Immature natural killer cell (primary cell): ENCODE measurements around the gene KCNMA1. TPM values are rescaled to one million over a fixed set of nuclear protein-coding genes. Genes with fewer than 3 reads are reported as not detected.
"Not testable (repeated sequence)": the region's sequence is repeated elsewhere in the genome, so short reads cannot be mapped to it uniquely, and the experiment has no call there.

ENCODE experiments used
- DNase-seq, 3 donors: peaks; one replicate each; pipeline ENCODE4 v3.0.0; 2022; ENCODE audit warnings: mixed read lengths in 1 of 3
- H3K27ac Mint-ChIP-seq, 6 donors: one replicate each; pipeline ENCODE4 v1.8.0; 2020; ENCODE audit warnings: mixed read lengths in 6 of 6, mild to moderate bottlenecking in 5 of 6, inconsistent platforms in 4 of 6, moderate library complexity in 3 of 6
- H3K27me3 Mint-ChIP-seq, 3 donors: one replicate each; pipeline ENCODE4 v1.8.0; 2020 to 2021; ENCODE audit warnings: low read depth in 3 of 3, mild to moderate bottlenecking in 3 of 3, mixed read lengths in 3 of 3, moderate library complexity in 3 of 3, inconsistent platforms in 1 of 3
- H3K36me3 Mint-ChIP-seq, 3 donors: one replicate each; pipeline ENCODE4 v1.8.0; 2020; ENCODE audit warnings: mixed read lengths in 3 of 3, inconsistent platforms in 2 of 3, mild to moderate bottlenecking in 2 of 3
- H3K4me1 Mint-ChIP-seq, 2 donors: one replicate each; pipeline ENCODE4 v1.8.0; 2020; ENCODE audit warnings: inconsistent platforms in 2 of 2, mild to moderate bottlenecking in 2 of 2, mixed read lengths in 2 of 2, moderate library complexity in 1 of 2
- H3K4me3 Mint-ChIP-seq, 5 donors: one replicate each; pipeline ENCODE4 v1.8.0; 2020; ENCODE audit warnings: mild to moderate bottlenecking in 5 of 5, mixed read lengths in 5 of 5, inconsistent platforms in 3 of 5, moderate library complexity in 3 of 5
- H3K9me3 Mint-ChIP-seq, 6 donors: one replicate each; pipeline ENCODE4 v1.8.0; 2020; ENCODE audit warnings: mild to moderate bottlenecking in 6 of 6, mixed read lengths in 6 of 6, inconsistent platforms in 4 of 6, moderate library complexity in 3 of 6
- polyA plus RNA-seq, 3 donors: library from polyadenylated mRNA; unstranded; fragments of 300-500 nt; fragmentation: Illumina TruSeq; gene quantifications; one replicate each; pipeline ENCODE4 v1.2.3, GENCODE V29; 2021

The KCNMA1 gene
- polyA plus RNA-seq, 3 donors from 2014 or later, result not detected

DNA sequence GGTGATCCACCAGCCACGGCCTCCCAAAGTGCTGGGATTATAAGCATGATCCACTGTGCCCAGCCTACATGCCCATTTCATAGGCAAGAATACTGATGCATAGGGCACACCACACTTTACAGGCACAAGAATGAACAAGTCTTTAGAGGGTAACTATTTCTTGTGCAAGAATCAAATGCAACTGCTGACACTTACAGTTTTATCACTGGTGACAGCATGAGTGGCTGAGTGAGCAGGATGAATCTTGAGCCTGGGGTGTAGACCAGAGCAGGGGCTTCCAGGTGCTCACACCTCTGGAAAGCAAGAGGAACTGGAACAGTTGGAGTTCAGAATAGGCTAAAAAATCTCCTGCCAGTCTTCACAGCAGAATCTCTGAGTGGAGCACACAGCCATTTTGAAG lies 287.5 kb downstream of the KCNMA1 start:
- H3K9me3 Mint-ChIP-seq, result no peaks in the 10 kb centered on the region
- no peak overlapping the region for H3K27ac Mint-ChIP-seq
- H3K36me3 Mint-ChIP-seq, result no peaks in the 10 kb centered on the region
- H3K27me3 Mint-ChIP-seq, result peaks cover 2 to 11% (median 6%) of the 10 kb centered on the region in 3 donors
- no peaks in the 10 kb centered on the region for H3K4me1 Mint-ChIP-seq
- no peak overlapping the region for H3K4me3 Mint-ChIP-seq
- no peak for DNase-seq

DNA sequence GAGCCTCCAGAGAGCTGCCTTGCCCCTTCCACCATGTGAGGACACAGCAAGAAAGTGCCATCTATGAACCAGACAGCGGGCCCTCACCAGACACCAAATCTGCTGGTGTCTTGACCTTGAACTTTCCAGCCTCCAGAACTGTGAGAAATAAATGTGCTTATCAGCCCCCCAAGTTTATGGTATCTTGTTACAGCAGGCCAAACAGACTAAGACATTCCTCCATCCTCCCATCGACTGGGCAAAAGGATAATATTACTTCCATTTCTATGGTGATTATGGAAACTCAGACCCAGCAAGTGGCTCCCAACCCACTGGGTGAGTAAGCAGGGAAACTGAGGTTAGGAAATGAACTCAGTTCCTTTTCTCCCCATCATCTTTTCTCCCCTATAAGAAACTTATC lies 288.4 kb downstream of the KCNMA1 start:
- H3K4me3 Mint-ChIP-seq, result no peak overlapping the region
- H3K27ac Mint-ChIP-seq, result peak overlapping the region in 1 of 6 donors; percentile 8
- no peaks in the 10 kb centered on the region for H3K4me1 Mint-ChIP-seq
- peaks cover 2 to 12% (median 7%) of the 10 kb centered on the region in 3 donors for H3K27me3 Mint-ChIP-seq
- no peaks in the 10 kb centered on the region for H3K9me3 Mint-ChIP-seq
- DNase-seq, result no peak
- H3K36me3 Mint-ChIP-seq, result no peaks in the 10 kb centered on the region

DNA sequence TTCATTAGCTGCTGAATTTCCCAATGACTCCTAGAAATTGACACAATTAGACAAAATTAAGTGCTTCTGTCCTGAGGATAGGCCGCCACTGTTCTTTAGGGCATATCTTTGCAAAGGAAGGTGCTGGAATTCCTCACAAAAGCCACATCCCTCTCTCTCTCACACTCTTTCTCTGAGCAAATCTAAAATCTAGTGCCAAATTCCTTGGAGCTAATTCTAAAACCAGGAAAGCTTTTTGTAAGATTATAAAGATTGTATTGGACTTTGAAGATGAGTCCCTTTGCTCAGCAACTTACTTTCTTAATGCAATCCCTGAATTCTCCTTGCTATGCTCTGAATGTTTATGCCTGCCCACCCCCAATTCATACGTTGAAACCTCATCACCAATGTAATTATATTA lies 288.9 kb downstream of the KCNMA1 start:
- Mint-ChIP-seq H3K4me1 (no peaks in the 10 kb centered on the region), H3K27ac (peak overlapping the region in 1 of 6 donors; percentile 8), H3K27me3 (peaks cover 2 to 12% (median 8%) of the 10 kb centered on the region in 3 donors), H3K4me3 (no peak overlapping the region), H3K9me3 (no peaks in the 10 kb centered on the region), H3K36me3 (no peaks in the 10 kb centered on the region)
- no peak for DNase-seq

DNA sequence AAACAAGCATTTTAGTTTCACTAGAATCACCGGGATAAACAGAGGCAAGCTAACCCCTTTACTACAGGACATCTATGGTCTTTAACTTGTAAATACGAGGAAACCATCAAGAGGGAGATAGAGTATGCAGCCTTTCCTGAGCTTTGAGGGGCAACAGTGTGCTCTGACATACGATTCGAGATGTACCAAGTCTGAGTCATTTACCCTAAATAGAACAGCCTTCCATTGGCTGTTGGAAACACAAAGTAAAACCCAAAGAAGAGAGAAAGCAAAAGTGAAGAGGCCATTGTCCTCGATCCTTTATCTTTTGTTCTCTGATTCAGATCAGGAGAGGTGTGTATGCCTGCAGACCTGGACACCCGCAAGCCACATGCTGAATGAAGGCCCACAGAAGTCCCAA lies 289.5 kb downstream of the KCNMA1 start:
- no peak overlapping the region for H3K4me3 Mint-ChIP-seq
- H3K36me3 Mint-ChIP-seq, result no peaks in the 10 kb centered on the region
- no peaks in the 10 kb centered on the region for H3K4me1 Mint-ChIP-seq
- H3K27ac Mint-ChIP-seq, result no peak overlapping the region
- no peak for DNase-seq
- peaks cover 2 to 12% (median 11%) of the 10 kb centered on the region in 3 donors for H3K27me3 Mint-ChIP-seq
- no peaks in the 10 kb centered on the region for H3K9me3 Mint-ChIP-seq

DNA sequence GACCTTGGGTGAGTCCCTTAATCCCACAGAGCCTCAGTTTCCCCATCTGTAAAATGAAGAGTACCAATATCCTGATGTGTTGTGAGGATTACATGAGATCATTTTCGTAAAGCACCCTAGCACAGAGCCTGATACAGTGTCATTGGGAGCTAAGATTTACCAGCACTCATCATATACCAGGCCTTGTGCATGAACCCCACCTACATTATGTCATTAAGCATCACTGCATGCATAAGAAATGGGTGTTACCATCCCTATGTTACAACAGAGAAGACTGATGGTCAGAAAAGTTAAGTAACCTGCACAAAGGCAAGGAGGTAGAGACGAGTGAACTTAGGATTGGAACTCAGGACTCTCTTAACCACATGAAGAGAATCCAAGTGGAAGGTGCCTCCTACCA lies 290.6 kb downstream of the KCNMA1 start:
- Mint-ChIP-seq H3K27ac (no peak overlapping the region), H3K9me3 (no peaks in the 10 kb centered on the region), H3K36me3 (no peaks in the 10 kb centered on the region), H3K4me3 (no peak overlapping the region), H3K27me3 (peaks cover 2 to 11% (median 10%) of the 10 kb centered on the region in 3 donors), H3K4me1 (no peaks in the 10 kb centered on the region)
- DNase-seq, result no peak

DNA sequence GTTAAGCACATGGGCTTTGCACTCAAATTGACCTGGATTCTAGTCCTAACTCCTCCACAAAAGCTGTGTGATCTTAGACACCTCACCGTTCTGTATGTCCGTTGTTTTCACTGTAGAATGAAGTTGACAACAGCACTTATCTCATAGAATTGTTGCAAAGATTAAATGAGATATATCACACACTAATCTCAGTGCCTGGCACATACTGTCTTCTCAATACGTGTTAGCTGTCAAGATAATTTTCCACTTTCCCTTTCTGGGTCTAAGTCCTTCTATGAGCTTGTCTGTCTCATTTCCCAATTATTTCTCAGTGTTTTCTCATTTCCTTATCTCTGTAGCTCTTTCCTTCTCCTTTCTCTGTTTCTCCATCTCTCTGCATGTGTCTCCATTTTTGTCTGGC lies 296.6 kb downstream of the KCNMA1 start:
- Mint-ChIP-seq H3K9me3 (peaks cover 0 to 2% (median 0%) of the 10 kb centered on the region in 6 donors), H3K36me3 (no peaks in the 10 kb centered on the region), H3K27me3 (peaks cover 7 to 8% (median 7%) of the 10 kb centered on the region in 3 donors), H3K4me3 (no peak overlapping the region), H3K4me1 (no peaks in the 10 kb centered on the region), H3K27ac (no peak overlapping the region)
- no peak for DNase-seq

DNA sequence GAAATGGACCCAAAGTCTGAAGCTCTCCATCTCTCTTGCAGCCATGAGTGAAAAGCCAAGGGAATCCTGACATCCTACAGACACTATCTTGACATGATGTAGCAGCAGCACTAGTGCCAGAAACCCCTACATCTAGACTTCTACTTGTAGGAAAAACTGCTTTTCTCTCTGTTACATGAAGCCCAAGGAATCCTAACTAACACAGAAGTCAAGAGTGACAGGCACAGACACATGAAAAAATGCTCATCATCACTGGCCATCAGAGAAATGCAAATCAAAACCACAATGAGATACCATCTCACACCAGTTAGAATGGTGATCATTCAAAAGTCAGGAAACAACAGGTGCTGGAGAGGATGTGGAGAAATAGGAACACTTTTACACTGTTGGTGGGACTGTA lies 297.7 kb downstream of the KCNMA1 start:
- H3K27ac Mint-ChIP-seq, H3K27me3 Mint-ChIP-seq, H3K4me1 Mint-ChIP-seq, H3K9me3 Mint-ChIP-seq, DNase-seq, H3K4me3 Mint-ChIP-seq, H3K36me3 Mint-ChIP-seq: not testable (repeated sequence)

DNA sequence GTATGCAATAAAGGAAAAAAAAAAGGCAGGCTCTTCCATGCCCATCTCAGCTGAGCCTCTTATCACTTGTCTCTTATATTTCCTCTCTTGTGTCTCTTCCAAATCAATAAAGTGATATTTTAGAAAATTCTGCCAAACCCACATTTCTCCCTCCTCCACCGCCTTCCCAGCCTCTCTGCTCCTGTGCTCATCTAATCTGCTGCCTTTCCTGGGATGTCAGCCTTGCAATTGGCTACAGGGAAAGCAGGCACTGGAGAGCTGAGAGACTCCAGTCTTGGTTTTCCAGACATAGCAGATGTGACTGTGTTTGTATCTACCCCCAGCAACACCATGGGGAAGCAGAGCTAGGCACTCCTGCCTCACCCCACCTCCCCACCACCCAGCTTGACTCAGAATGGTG lies 298.4 kb downstream of the KCNMA1 start:
- Mint-ChIP-seq H3K9me3 (peaks cover 0 to 2% (median 0%) of the 10 kb centered on the region in 6 donors), H3K27ac (no peak overlapping the region), H3K4me1 (no peaks in the 10 kb centered on the region), H3K27me3 (peaks cover 4 to 7% (median 6%) of the 10 kb centered on the region in 3 donors), H3K4me3 (no peak overlapping the region), H3K36me3 (no peaks in the 10 kb centered on the region)
- DNase-seq, result no peak

DNA sequence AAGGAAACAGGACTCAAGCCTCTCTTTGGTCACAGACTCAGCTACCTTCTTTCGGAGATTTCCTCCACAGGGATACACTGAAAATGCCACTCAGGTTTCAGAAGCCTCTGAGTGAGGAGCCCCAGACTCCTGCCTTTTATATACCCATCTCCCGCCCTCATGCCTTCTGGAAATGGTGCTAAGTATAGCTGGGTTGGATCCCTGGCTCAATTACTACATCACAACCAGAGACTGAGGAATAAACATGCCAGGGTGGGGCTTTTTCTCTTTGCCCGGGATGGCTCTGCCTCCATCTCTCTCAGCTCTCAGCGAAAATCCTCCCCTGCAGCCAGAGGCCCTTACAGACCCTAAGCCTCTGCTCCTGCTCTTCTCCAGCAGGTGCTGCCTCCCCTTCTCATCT lies 299.5 kb downstream of the KCNMA1 start:
- DNase-seq, result no peak
- no peak overlapping the region for H3K27ac Mint-ChIP-seq

DNA sequence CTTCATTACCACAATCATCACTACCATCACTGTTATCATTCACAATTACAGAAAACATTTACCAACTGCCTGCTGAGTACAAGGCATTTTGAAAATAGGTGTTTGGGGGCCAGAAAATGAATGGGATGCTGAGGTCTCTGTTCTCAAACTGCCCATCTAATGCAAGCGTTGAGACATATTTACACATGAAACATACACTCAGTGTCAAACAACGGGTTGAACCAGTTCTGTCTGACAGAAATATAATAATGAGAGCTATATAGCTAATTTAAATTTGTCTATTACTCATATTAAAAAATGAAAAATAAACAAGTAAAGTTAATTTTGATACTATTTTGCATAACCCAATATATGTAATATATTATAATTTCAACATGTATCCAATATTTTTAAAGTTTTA lies 303.1 kb downstream of the KCNMA1 start:
- peaks cover 0 to 7% (median 4%) of the 10 kb centered on the region in 3 donors for H3K27me3 Mint-ChIP-seq
- H3K4me3 Mint-ChIP-seq, result no peak overlapping the region
- H3K9me3 Mint-ChIP-seq, result no peaks in the 10 kb centered on the region
- no peak overlapping the region for H3K27ac Mint-ChIP-seq
- no peaks in the 10 kb centered on the region for H3K4me1 Mint-ChIP-seq
- no peak for DNase-seq
- no peaks in the 10 kb centered on the region for H3K36me3 Mint-ChIP-seq

More for the DNA sequence above, 299.5 kb downstream of the KCNMA1 start:
- H3K27me3 Mint-ChIP-seq, result peaks cover 1 to 9% (median 4%) of the 10 kb centered on the region in 3 donors
- H3K36me3 Mint-ChIP-seq, result no peaks in the 10 kb centered on the region
- no peaks in the 10 kb centered on the region for H3K4me1 Mint-ChIP-seq
- no peak overlapping the region for H3K4me3 Mint-ChIP-seq
- peaks cover 0 to 2% (median 0%) of the 10 kb centered on the region in 6 donors for H3K9me3 Mint-ChIP-seq

DNA sequence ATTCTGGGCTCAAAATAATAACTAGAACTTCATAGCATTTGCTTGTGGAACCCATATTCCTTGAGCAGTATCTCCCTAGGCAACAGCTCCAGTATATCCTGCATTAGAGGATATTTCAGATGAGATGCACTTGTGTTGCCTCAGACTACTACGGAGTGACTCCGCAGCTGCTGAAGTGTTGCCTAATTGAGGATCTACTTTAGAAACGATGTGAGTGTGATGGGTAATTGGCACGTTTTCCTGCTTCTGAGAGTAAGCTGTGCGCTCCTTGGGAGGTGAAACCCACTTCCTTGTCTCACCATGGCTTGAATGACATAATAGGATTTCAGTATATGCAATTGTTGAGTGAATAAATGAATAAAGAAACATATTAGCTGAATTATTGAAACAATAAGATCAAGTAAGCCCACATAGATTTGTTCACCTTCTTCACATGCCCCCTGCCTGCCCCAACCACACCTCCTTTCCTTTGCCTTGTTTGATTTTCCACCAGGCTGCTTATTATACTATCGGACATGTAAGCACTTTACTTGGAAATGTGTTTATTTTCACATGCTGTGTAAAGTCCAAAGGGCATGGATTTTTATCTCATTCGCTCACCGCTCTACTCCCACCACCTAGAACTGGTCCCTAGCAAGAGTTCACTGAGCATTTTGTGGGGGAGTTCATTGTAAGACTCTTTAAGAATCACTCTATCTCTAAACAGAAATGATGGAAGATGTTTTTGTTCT lies 303.8 kb downstream of the KCNMA1 start:
- Mint-ChIP-seq H3K27me3 (peaks cover 0 to 5% (median 4%) of the 10 kb centered on the region in 3 donors), H3K4me3 (no peak overlapping the region), H3K27ac (no peak overlapping the region), H3K9me3 (no peaks in the 10 kb centered on the region), H3K36me3 (no peaks in the 10 kb centered on the region), H3K4me1 (no peaks in the 10 kb centered on the region)
- no peak for DNase-seq

DNA sequence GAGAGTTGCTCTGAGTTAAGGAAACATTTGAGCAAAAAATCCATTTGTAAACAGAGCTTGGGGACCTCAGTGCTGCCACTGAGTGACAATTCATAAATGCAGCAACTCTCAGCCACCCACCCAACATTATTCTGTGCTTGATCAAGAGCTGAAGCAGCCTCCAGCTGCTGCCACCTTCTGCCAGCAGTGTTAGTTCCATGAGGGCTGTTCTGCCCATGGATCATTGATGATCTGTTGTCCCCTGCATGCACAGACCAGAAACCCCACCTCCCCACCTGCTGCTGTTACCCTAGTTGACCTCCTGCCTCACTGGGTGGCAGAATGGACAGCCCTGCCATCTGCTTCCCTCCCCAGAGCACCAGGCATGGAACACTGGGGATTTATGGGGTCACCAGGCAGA lies 305.4 kb downstream of the KCNMA1 start:
- H3K4me1 Mint-ChIP-seq, result peaks cover 2 to 10% of the 10 kb centered on the region in 2 donors
- no peaks in the 10 kb centered on the region for H3K36me3 Mint-ChIP-seq
- H3K27ac Mint-ChIP-seq, result no peak overlapping the region
- no peaks in the 10 kb centered on the region for H3K9me3 Mint-ChIP-seq
- no peak overlapping the region for H3K4me3 Mint-ChIP-seq
- no peak for DNase-seq
- H3K27me3 Mint-ChIP-seq, result peaks cover 0 to 5% (median 0%) of the 10 kb centered on the region in 3 donors

DNA sequence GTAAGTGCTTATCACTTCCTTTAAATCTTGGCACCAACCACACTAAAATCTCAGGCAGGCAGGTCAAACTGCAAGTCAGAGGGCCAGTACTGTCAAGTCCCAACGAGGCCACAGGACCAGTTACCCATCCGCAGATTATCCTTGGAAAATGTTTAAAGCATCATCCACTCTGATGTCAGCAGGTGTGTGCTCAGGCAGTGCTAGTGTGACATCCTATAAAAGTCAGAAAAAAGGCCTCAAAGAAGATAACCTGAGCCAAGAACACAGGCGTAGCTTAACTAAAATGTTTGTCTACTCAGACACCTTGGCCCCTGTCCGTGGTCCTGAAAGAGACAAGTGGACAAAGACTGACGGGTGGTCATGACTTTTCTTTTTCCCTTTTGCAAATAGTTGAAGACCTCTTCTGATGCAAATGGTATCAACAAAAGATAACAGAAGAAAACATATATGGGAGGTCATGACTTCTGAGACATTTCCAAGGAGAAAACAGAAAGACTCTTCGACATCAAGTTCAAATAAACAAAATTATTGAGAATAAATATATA lies 309.3 kb downstream of the KCNMA1 start:
- H3K27me3 Mint-ChIP-seq, result peaks cover 5% of the 10 kb centered on the region in 3 donors
- H3K9me3 Mint-ChIP-seq, result no peaks in the 10 kb centered on the region
- peak in 2 of 3 donors; percentile 8 to 13 for DNase-seq
- peaks cover 2 to 10% of the 10 kb centered on the region in 2 donors for H3K4me1 Mint-ChIP-seq
- no peaks in the 10 kb centered on the region for H3K36me3 Mint-ChIP-seq
- no peak overlapping the region for H3K4me3 Mint-ChIP-seq
- no peak overlapping the region for H3K27ac Mint-ChIP-seq

DNA sequence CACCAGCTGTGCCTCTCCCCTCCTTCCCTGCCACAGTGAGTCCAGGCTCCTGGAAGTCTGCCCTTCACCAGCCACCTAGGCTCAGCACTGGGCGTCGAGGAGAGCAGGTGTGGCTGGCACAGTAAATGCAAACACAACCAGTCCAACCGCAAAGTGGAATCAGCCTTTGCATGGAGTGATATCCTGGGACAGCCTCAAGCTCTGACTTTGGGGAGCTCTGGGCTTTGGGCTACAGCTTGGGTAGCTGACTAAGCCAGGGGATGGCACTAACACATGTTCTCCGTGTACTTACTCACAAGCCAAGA lies 312.4 kb downstream of the KCNMA1 start:
- peaks cover 6 to 11% (median 7%) of the 10 kb centered on the region in 3 donors for H3K27me3 Mint-ChIP-seq
- H3K9me3 Mint-ChIP-seq, result no peaks in the 10 kb centered on the region
- no peak overlapping the region for H3K4me3 Mint-ChIP-seq
- DNase-seq, result no peak
- H3K36me3 Mint-ChIP-seq, result no peaks in the 10 kb centered on the region
- peaks cover 2 to 10% of the 10 kb centered on the region in 2 donors for H3K4me1 Mint-ChIP-seq
- no peak overlapping the region for H3K27ac Mint-ChIP-seq

DNA sequence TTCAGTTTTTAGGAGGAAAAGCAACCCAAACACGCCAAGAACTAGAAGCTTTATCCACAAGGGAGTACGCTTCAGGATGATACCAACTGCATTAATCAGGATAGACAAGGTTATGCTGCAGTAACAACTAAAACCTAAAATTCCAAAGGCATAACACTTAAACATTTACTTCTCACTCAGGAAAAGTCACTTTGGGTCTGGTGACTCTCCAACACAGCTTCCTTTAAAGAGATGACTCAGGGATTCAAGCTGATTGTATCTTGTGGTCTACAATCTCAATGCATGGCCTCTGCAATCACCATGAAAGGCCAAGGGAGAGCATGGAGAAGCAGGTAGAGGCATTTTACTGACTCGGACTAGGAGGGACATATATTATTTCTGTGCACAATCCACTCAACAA lies 315.8 kb downstream of the KCNMA1 start:
- no peak for DNase-seq
- no peaks in the 10 kb centered on the region for H3K9me3 Mint-ChIP-seq
- peaks cover 6 to 11% (median 7%) of the 10 kb centered on the region in 3 donors for H3K27me3 Mint-ChIP-seq
- H3K4me1 Mint-ChIP-seq, result no peaks in the 10 kb centered on the region
- no peak overlapping the region for H3K4me3 Mint-ChIP-seq
- H3K27ac Mint-ChIP-seq, result no peak overlapping the region
- no peaks in the 10 kb centered on the region for H3K36me3 Mint-ChIP-seq
